K562 (cell line): ENCODE results near the gene ZFR2. TPM values are rescaled to one million over a fixed set of nuclear protein-coding genes. Genes with fewer than 3 reads are reported as not detected.

Experiments used
- ATAC-seq: fragments of 200-7000 bp; cut with Tn5 transposase; 3 replicates; pipeline ENCODE4 v1.9.1; 2020; ENCODE audit warnings: moderate library complexity
- BruUV-seq: library from RNA; stranded (reverse); fragments of 400-500 nt; replicated peaks from 2 replicates; lab custom pipeline; 2021; lab: Mats Ljungman, UMichigan
- CTCF ChIA-PET: fragments of 300-600 bp; formaldehyde crosslinking; extraction: SDS; loops from one replicate; lab custom pipeline; 2021; ENCODE audit warnings: low intra/inter-chr PET ratio; lab: Yijun Ruan, JAX
- POLR2A ChIA-PET: fragments of 300-600, 350-650 bp; sonication (Branson Sonifier 250); formaldehyde crosslinking; extraction: SDS; loops from one replicate; lab custom pipeline; 2021; ENCODE audit warnings: antibody characterized with exemption, inconsistent platforms; lab: Yijun Ruan, JAX
- DNase-seq, 4 experiments: peaks; one replicate each; pipeline versions ENCODE4 v3.0.0 to v3.0.0-alpha.2; 2011 to 2018; ENCODE audit warnings: low spot score in 3 of 4, mixed read lengths in 3 of 4; ENCODE audit errors: extremely low read depth in 1 of 4
- FAIRE-seq: peaks from 2 replicates; lab custom pipeline; 2011; peaks lifted over from hg19 to GRCh38; lab: Jason Lieb, UNC
- H2AFZ ChIP-seq: 2 replicates; pipeline ENCODE4 v1.6.0; 2011; ENCODE audit warnings: low read depth, low read length, control low read depth, inconsistent platforms
- H3K27ac ChIP-seq: fragments of 200-600 bp; 3 replicates; pipeline ENCODE4 v1.8.0; 2011; ENCODE audit warnings: low read depth, mild to moderate bottlenecking, control low read depth, inconsistent platforms, low read length, moderate library complexity, mixed read lengths; ENCODE audit errors: extremely low read depth
- H3K27me3 ChIP-seq, 2 experiments: fragments of 300-600 bp in 1 of 2; 2 replicates in 1 of 2; 3 replicates in 1 of 2; pipeline versions ENCODE4 v1.6.0 to v1.8.0; 2011; ENCODE audit warnings: inconsistent platforms in 2 of 2, low read length in 2 of 2, mild to moderate bottlenecking in 1 of 2, mixed read lengths in 1 of 2, moderate library complexity in 1 of 2; ENCODE audit not compliant: control insufficient read depth in 2 of 2, insufficient read depth in 2 of 2
- H3K36me3 ChIP-seq: fragments of 300-600 bp; 3 replicates; pipeline ENCODE4 v1.8.0; 2011; ENCODE audit warnings: mild to moderate bottlenecking, low read length, inconsistent platforms; ENCODE audit not compliant: control insufficient read depth, insufficient read depth
- H3K4me1 ChIP-seq, 2 experiments: fragments of 200-600 bp in 1 of 2; replicated peaks in 1 of 2; 2 replicates in 1 of 2; 3 replicates in 1 of 2; pipeline versions ENCODE4 v1.5.1 to v1.8.0; 2011; ENCODE audit warnings: inconsistent platforms in 2 of 2, low read length in 2 of 2, mild to moderate bottlenecking in 1 of 2, mixed read lengths in 1 of 2, moderate library complexity in 1 of 2; ENCODE audit not compliant: control insufficient read depth in 2 of 2, insufficient read depth in 2 of 2
- H3K4me2 ChIP-seq: 2 replicates; pipeline ENCODE4 v1.6.1; 2011; ENCODE audit warnings: low read length, control low read depth, inconsistent platforms, mixed read lengths; ENCODE audit not compliant: insufficient read depth
- H3K4me3 ChIP-seq: fragments of 200-600 bp; sonication (generic), shearing (Covaris generic); 2 replicates; pipeline ENCODE4 v1.5.1; 2016; ENCODE audit warnings: control low read depth, inconsistent platforms
- H3K79me2 ChIP-seq: fragments of 200-600 bp; 3 replicates; pipeline ENCODE4 v1.8.0; 2011; ENCODE audit warnings: low read length, inconsistent platforms; ENCODE audit not compliant: control insufficient read depth, insufficient read depth
- H3K9ac ChIP-seq, 2 experiments: 2 replicates each; pipeline versions ENCODE4 v1.6.0 to v1.6.1; 2011; ENCODE audit warnings: low read depth in 2 of 2, low read length in 2 of 2, control low read depth in 1 of 2, inconsistent platforms in 1 of 2, mild to moderate bottlenecking in 1 of 2, mixed read lengths in 1 of 2; ENCODE audit not compliant: insufficient read depth in 1 of 2
- H3K9me1 ChIP-seq: one replicate; pipeline ENCODE4 v1.6.0; 2011; ENCODE audit warnings: inconsistent platforms, mild to moderate bottlenecking, low read length, moderate library complexity; ENCODE audit not compliant: control insufficient read depth, insufficient read depth
- H3K9me3 ChIP-seq: replicated peaks from 2 replicates; pipeline ENCODE4 v1.5.1; 2011; ENCODE audit warnings: low read depth, low read length, inconsistent platforms; ENCODE audit not compliant: control insufficient read depth, insufficient read depth
- H4K20me1 ChIP-seq: replicated peaks from 2 replicates; pipeline ENCODE4 v1.6.1; 2011; ENCODE audit warnings: low read length, inconsistent platforms, mixed read lengths; ENCODE audit not compliant: control insufficient read depth, insufficient read depth
- ARID1B ChIP-seq: fragments of 450-650 bp; IDR thresholded peaks from 2 replicates; pipeline ENCODE4 v1.6.1; 2016; ENCODE audit warnings: antibody characterized with exemption, mild to moderate bottlenecking, inconsistent platforms
- CBFA2T3 ChIP-seq: fragments of 450-650 bp; IDR thresholded peaks from 2 replicates; pipeline ENCODE4 v1.6.1; 2017
- CHD1 ChIP-seq: fragments of 200-600 bp; sonication (generic); IDR thresholded peaks from one replicate; pipeline ENCODE4 v1.6.1; 2012; ENCODE audit warnings: mild to moderate bottlenecking, moderate library complexity, low read length, inconsistent platforms
- GABPB1 ChIP-seq: sonication (generic); formaldehyde crosslinking; IDR thresholded peaks from 2 replicates; pipeline ENCODE4 v1.8.0; 2022; ENCODE audit warnings: mild to moderate bottlenecking, missing genetic modification reagents
- KLF13 ChIP-seq: fragments of 450-650 bp; IDR thresholded peaks from 2 replicates; pipeline ENCODE4 v1.6.1; 2016; ENCODE audit warnings: missing genetic modification characterization, low read depth, mild to moderate bottlenecking, missing compliant biosample characterization, moderate library complexity, borderline replicate concordance
- PHF21A ChIP-seq: fragments of 450-650 bp; IDR thresholded peaks from 2 replicates; pipeline ENCODE4 v1.6.1; 2017; ENCODE audit warnings: low read depth, borderline replicate concordance
- PHTF2 ChIP-seq: fragments of 250-450 bp; sonication (Bioruptor Pico); IDR thresholded peaks from 2 replicates; pipeline ENCODE4 v1.5.0; 2021; ENCODE audit warnings: mild to moderate bottlenecking
- PRPF4 ChIP-seq: fragments of 200-400 bp; formaldehyde crosslinking; IDR thresholded peaks from one replicate; pipeline ENCODE4 v1.6.1; 2017; ENCODE audit warnings: low read length, low read depth, mild to moderate bottlenecking; ENCODE audit not compliant: insufficient read depth, poor library complexity, severe bottlenecking
- RFX1 ChIP-seq: fragments of 450-650 bp; IDR thresholded peaks from 2 replicates; pipeline ENCODE4 v1.6.1; 2016; ENCODE audit warnings: mild to moderate bottlenecking, moderate library complexity
- SP1 ChIP-seq: sonication (generic); formaldehyde crosslinking; IDR thresholded peaks from 2 replicates; pipeline ENCODE4 v1.8.1; 2022; ENCODE audit warnings: mild to moderate bottlenecking, missing genetic modification reagents
- SRSF9 ChIP-seq: fragments of 200-400 bp; formaldehyde crosslinking; IDR thresholded peaks from 2 replicates; pipeline ENCODE4 v1.6.1; 2017; ENCODE audit warnings: low read depth, low read length, borderline replicate concordance
- STAT5A ChIP-seq: IDR thresholded peaks from 2 replicates; pipeline ENCODE4 v1.6.1; 2012; ENCODE audit warnings: low read length, inconsistent platforms, borderline replicate concordance
- TEAD1 ChIP-seq, 2 experiments: fragments of 450-650 bp in 1 of 2; sonication (generic) in 1 of 2; formaldehyde crosslinking; IDR thresholded peaks; 2 replicates each; pipeline versions ENCODE4 v1.4.0 to v1.8.0; 2020 to 2022; ENCODE audit warnings: mild to moderate bottlenecking in 2 of 2, missing genetic modification reagents in 1 of 2
- U2AF1 ChIP-seq: fragments of 200-400 bp; formaldehyde crosslinking; optimal IDR thresholded peaks from 2 replicates; pipeline ENCODE3; 2017; ENCODE audit warnings: mild to moderate bottlenecking, low read depth, low read length, moderate library complexity
- ZBTB7A ChIP-seq: IDR thresholded peaks from 2 replicates; pipeline ENCODE4 v1.6.1; 2011; ENCODE audit warnings: low read depth, mild to moderate bottlenecking, low read length, moderate library complexity, borderline replicate concordance; ENCODE audit not compliant: control insufficient read depth
- ZNF143 ChIP-seq: sonication (generic); formaldehyde crosslinking; IDR thresholded peaks from 2 replicates; pipeline ENCODE4 v1.9.0; 2022; ENCODE audit warnings: mild to moderate bottlenecking, missing genetic modification reagents
- WGBS: fragments of 100-300 bp; shearing (Covaris generic); methylation state at CpG from one replicate; pipeline ENCODE4 v1.1.6; 2016; ENCODE audit warnings: low coverage, mixed read lengths; ENCODE audit not compliant: insufficient coverage; ENCODE audit errors: missing lambda C conversion rate; 5-methylcytosine and 5-hydroxymethylcytosine counted together
- in situ Hi-C: fragments of 300-500 bp; cut with MboI; formaldehyde crosslinking; loops from 4 replicates; pipeline ENCODE4 v1.15.0; 2018; ENCODE audit warnings: inconsistent platforms, mixed read lengths
- intact Hi-C: fragments of 100-400 bp; cut with micrococcal nuclease; formaldehyde crosslinking; loops from 2 replicates; pipeline ENCODE4 v1.14.2; 2022
- polyA plus RNA-seq, 8 experiments: library from polyadenylated mRNA; depleted of rRNA in 4 of 8; stranded (reverse) in 5 of 8; unstranded in 3 of 8; fragments of >200 nt; fragmentation: Nextera tagmentation in 2 of 8; fragmentation: Illumina TruSeq in 1 of 8; extraction: Ambion mirVana in 2 of 8; extraction: Trizol in 1 of 8; gene quantifications; 2 replicates each; pipeline versions ENCODE4 v1.2.1 to v1.2.3, GENCODE V29; 2011 to 2014; ENCODE audit warnings: inconsistent platforms in 1 of 8, missing spikeins in 1 of 8
- total RNA-seq, 7 experiments: library from RNA; depleted of rRNA in 6 of 7; stranded (reverse); fragments of >200 nt in 6 of 7; fragmentation: Illumina TruSeq in 2 of 7; extraction: Trizol in 2 of 7; gene quantifications; 2 replicates each; pipeline versions ENCODE4 v1.2.1 to v1.2.3, GENCODE V29; 2011 to 2021; ENCODE audit warnings: low replicate concordance in 1 of 7
- TF ChIP-seq, protein P1 (sequence below): IDR thresholded peaks from 3 replicates; pipeline ENCODE4 v1.6.1; 2011; ENCODE audit warnings: borderline replicate concordance, mild to moderate bottlenecking; ENCODE audit not compliant: insufficient read length, insufficient read depth
- TF ChIP-seq, protein P2 (sequence below): fragments of 450-650 bp; formaldehyde crosslinking; IDR thresholded peaks from 2 replicates; pipeline ENCODE4 v1.4.0; 2020; ENCODE audit warnings: mild to moderate bottlenecking
- TF ChIP-seq, protein P3 (sequence below): fragments of 150-350 bp; conservative IDR thresholded peaks from 2 replicates; pipeline ENCODE4 v1.6.1; 2014; ENCODE audit warnings: low read length

ZFR2 gene
- total and polyA plus RNA-seq, 9 of the 15 experiments (the other 6 are each of a cell fraction or from before 2014, with no cell fraction given) = 0.03 to 0.59 (median 0.07) TPM; not detected in 6

DNA sequence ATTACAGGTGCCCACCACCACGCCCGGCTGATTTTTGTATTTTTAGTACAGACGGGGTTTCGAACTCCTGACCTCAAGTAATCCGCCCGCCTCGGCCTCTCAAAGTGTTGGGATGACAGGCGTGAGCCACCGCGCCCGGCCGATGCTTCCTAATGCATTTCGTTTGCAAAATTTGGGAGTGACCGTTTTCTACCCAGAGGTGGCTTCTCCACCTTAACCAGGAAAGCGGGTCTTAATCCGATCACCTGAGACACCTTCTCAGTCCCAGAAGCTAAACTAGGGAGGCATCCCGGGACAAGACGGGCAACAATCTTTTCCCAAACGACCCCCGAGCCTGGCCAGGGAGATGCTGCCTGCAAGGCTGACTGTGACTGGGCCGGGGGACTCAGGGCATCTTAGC is 67.8 kb downstream of the ZFR2 start:
- intact Hi-C loops (no loop called here), in situ Hi-C loops (no loop called here)
- 19% methylated on average over 21 of the region's 21 CpGs for WGBS
- no peak for DNase-seq
- no peak for ATAC-seq
- POLR2A ChIA-PET = interaction anchor here (0.6 kb wide), 1 partner anchor 103 kb away, joined by 4 read pairs; no protein-coding TSS in a partner anchor
- H3K9ac ChIP-seq = no peak overlapping the region
- TF ChIP-seq U2AF1 (no peak), ZNF143 (no peak), SRSF9 (no peak), CBFA2T3 (no peak), ZBTB7A (no peak), GABPB1 (CRISPR knock-in tag) (no peak), KLF13 (tag) (no peak), TEAD1 (CRISPR knock-in tag; IDR thresholded peaks at IDR 0.05) (no peak), CHD1 (no peak), PRPF4 (no peak), PHF21A (no peak), PHTF2 (CRISPR knock-in tag) (no peak), SP1 (no peak), RFX1 (no peak), STAT5A (no peak), ARID1B (no peak)
- TF ChIP-seq, protein P1, sequence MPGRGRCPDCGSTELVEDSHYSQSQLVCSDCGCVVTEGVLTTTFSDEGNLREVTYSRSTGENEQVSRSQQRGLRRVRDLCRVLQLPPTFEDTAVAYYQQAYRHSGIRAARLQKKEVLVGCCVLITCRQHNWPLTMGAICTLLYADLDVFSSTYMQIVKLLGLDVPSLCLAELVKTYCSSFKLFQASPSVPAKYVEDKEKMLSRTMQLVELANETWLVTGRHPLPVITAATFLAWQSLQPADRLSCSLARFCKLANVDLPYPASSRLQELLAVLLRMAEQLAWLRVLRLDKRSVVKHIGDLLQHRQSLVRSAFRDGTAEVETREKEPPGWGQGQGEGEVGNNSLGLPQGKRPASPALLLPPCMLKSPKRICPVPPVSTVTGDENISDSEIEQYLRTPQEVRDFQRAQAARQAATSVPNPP = no peak
- TF ChIP-seq, protein P2, sequence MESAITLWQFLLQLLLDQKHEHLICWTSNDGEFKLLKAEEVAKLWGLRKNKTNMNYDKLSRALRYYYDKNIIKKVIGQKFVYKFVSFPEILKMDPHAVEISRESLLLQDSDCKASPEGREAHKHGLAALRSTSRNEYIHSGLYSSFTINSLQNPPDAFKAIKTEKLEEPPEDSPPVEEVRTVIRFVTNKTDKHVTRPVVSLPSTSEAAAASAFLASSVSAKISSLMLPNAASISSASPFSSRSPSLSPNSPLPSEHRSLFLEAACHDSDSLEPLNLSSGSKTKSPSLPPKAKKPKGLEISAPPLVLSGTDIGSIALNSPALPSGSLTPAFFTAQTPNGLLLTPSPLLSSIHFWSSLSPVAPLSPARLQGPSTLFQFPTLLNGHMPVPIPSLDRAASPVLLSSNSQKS (CRISPR knock-in tag) = no peak
- TF ChIP-seq, protein P3, sequence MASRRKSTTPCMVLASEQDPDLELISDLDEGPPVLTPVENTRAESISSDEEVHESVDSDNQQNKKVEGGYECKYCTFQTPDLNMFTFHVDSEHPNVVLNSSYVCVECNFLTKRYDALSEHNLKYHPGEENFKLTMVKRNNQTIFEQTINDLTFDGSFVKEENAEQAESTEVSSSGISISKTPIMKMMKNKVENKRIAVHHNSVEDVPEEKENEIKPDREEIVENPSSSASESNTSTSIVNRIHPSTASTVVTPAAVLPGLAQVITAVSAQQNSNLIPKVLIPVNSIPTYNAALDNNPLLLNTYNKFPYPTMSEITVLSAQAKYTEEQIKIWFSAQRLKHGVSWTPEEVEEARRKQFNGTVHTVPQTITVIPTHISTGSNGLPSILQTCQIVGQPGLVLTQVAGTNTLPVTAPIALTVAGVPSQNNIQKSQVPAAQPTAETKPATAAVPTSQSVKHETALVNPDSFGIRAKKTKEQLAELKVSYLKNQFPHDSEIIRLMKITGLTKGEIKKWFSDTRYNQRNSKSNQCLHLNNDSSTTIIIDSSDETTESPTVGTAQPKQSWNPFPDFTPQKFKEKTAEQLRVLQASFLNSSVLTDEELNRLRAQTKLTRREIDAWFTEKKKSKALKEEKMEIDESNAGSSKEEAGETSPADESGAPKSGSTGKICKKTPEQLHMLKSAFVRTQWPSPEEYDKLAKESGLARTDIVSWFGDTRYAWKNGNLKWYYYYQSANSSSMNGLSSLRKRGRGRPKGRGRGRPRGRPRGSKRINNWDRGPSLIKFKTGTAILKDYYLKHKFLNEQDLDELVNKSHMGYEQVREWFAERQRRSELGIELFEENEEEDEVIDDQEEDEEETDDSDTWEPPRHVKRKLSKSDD = no peak
- no TSS peak for BruUV-seq
- H3K36me3 ChIP-seq = no peaks in the 10 kb centered on the region
- H3K9me1 ChIP-seq = no peaks in the 10 kb centered on the region
- no peak overlapping the region for H3K27ac ChIP-seq
- no peak overlapping the region for H3K4me2 ChIP-seq
- H3K4me3 ChIP-seq = no peak overlapping the region
- no peaks in the 10 kb centered on the region for H4K20me1 ChIP-seq
- CTCF ChIA-PET = no interaction called here
- H3K27me3 ChIP-seq = peaks cover 20 to 33% of the 10 kb centered on the region in 2 experiments; a peak in 4 of 5 replicates
- no peaks in the 10 kb centered on the region for H3K9me3 ChIP-seq
- peaks cover 0 to 20% of the 10 kb centered on the region in 2 experiments; a peak in 3 of 5 replicates for H3K4me1 ChIP-seq
- H3K79me2 ChIP-seq = no peaks in the 10 kb centered on the region
- H2AFZ ChIP-seq = no peak overlapping the region
- no peak for FAIRE-seq
